ENCODE results near the gene LRMDA.

LRMDA gene

GRCh38 chr10:76255241-76255640 lies 823.8 kb downstream of the LRMDA start:
- DNase-seq: no peak

DNA sequence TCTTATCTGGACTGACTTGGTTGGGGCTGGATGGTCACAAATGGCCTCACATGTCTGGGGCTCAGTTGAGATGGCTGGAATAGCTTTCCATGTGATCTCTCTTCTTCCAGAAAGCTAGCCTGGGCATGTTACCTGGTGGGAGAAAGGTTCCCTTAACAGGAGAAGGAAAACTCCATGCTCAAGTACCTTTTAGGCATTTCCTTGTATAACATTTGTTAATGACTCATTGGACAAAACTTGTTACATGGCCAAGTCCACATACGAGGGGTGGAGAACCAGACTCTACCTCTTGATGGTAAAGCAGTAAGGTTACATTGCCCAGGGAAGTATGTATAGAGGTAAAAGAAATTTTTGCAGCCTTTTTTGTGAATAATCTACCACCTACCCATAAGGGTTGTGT lies 826.4 kb downstream of the LRMDA start:
- DNase-seq: no peak

DNA sequence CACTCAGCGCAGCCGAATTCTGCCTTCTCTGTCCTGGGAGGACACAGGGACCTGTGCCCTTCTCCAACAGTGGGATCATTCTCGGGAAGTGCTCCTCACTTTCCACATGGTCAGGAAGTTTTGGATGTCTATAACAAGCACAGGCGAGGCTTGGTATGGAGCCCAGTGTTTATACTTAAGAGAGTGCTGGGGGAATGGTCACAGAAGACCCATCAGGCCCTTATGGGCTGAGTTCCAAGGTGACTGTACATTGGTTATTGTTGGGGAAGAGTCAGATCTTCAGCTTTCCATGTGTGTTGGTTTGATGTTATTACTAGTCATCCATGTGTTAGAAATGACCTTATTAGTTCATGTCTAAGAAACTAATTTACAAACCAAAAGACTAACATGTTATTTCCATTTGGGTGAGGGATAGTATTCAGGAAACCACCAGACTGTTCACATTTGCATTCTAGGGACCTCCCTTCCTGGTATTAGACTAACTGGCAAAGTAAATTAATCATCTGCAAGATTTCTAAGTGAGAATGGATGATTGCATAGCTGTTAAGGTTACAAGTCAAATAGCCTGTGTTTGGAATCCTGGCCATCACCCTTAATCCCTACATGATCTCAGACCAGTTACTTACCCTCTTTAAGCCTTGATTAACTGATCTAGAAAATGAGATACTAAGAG lies 834.2 kb downstream of the LRMDA start:
- no peak for DNase-seq

DNA sequence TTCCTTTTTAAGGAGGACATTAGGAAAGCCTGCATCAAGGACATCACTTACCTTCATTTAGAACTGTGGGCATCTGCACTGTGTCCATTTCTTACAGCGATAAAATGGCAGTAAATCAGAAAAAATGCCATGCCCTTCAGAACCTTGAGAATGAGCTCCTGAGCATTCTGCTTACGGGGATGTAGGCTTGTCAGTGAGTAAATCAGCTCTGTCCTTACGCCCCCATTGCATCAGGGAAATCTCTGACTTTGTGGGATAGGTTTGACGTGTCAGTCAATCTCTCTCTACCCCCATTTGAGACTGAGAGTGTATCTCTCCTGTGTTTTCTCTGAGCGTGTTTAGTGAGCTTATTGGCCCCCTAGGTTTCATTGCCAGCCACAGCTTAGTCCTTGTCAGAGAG lies 837.1 kb downstream of the LRMDA start:
- DNase-seq: no peak

GRCh38 chr10:76268954-76269353 lies 837.5 kb downstream of the LRMDA start:
- no peak for DNase-seq

- DNase-seq: no peak
Observed at GRCh38 chr10:76270464-76270863, 839.0 kb downstream of the LRMDA start.

- DNase-seq: no peak
Observed at GRCh38 chr10:76274933-76275332, 843.5 kb downstream of the LRMDA start.

DNA sequence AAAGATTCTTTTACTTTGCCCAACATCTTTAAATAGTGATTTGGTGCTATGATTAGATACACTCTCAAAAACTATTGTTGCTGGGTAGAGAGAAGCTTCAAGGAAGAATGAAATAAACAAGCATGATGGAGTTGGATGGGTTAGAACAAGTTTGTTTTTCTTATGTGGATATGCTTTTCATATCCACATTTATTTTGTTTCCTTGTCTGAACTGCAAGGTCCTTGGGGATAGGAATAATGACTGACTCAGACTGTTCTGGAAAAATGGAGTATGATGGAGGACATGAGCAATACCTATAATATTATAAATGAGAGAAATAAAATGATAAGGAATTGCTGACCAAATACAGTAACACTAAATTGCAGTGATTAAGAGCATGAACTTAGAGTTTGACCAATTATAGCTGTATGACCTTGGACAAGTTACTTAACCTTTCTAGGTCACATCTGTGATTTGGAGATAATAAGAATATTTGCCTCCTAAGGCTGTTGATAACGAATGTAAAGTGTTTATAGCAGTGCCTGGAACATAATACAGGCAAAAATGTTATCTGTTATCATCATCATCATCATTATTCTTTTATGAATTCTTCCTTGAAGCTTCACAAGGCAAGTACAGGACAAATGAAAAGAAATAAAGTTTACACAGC lies 847.5 kb downstream of the LRMDA start:
- DNase-seq: no peak

DNA sequence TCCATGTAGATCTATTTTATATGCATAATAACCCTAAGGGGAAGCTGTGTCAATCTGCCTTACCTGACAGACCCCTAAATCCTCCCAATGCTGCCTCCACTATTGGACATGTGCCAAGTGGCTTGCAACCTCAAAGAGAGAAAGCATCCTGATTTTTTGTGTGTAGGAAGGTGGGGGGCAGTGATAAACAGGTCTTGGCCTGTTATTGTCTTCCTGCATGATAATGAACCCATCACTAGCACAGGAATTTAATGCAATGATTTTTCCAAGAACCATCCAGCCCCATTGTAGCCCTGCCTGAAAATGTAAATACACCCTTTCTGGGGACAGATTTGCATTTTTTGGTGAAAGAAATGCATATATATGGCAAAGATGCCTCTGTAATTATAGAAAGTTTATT lies 850.2 kb downstream of the LRMDA start:
- no peak for DNase-seq

DNA sequence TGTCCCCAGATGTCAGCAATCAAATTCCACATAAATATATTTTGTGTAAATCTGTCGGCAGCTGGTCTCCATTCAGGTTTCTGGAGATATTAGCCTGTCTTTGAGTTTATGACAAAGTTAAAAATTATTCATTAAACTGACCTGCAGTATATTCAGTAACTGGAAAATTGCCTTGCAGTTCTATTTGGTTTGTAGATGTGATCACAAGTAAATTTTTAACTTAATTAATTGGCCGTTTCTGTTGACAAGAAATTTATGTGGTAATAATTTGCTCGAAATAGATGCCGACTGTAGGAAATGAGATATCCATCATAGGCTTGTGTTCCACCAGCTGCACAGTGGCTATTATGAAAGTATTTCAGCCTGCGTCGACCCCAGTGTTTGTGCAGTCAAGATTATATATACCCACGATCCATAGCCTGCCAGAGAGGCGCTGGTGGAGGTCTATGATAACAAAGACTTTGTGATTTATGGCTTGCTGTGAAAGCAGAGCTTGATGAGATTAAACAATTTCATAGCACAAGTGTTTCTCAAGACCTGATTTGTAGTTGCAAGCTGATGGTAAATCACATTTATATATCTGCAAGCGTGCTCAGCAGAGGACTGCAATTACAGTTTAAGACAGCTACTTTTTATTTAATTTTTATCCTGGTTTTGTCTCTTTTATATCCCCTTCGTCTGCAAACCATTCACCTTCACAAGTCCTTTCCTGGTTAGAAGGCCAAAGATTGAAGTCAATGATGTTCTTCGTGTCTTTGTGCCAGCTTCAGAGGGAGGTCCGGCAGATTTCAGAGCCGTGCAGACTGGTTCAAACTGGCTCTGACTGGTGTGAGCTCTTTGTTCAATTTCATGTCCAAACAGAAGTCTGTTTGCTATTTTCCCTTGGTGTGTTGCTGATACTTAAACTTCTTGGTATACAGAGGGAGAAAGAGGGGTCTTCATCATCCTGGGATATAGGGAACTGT lies 850.9 kb downstream of the LRMDA start:
- DNase-seq: no peak

- DNase-seq: no peak
Observed at GRCh38 chr10:76284351-76284750, 852.9 kb downstream of the LRMDA start.

DNA sequence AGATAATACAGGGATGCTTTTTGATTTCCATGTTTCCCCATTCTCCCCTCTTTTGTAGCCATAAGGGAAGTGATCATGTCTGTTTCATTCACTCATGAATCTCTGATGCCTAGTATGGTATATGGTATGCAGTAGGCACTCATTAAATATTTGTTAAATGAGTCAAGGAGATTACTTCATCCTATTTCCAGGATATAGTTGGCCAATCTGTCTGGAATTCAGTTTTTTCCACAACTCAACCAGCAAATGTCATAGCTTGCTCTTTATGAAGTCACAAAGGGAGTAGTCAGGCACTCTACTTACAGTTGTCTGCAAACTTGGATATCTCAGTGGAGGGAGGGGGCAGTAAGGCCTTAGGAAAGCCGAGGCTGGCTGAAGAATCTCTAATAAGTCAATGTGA lies 853.6 kb downstream of the LRMDA start:
- DNase-seq: no peak

DNA sequence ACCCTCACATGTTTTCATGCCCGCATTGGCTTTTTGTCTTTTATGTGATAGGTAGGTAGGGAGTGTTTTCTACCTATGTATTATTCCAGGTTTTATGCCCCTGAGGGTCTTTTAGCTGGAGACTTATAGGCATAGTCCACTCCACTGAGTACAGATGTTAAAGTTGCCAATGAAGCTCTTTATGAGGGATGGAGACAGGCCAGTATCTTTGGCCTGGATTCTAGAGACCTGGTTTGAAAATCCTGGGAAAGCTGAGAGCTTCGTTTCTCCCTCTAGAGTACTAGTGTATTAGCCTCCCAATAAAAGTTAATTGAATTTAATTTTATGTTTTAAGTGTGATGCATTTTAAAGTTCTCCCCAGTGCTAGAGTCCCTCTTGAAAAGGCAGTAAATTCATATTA lies 854.1 kb downstream of the LRMDA start:
- DNase-seq: no peak

DNA sequence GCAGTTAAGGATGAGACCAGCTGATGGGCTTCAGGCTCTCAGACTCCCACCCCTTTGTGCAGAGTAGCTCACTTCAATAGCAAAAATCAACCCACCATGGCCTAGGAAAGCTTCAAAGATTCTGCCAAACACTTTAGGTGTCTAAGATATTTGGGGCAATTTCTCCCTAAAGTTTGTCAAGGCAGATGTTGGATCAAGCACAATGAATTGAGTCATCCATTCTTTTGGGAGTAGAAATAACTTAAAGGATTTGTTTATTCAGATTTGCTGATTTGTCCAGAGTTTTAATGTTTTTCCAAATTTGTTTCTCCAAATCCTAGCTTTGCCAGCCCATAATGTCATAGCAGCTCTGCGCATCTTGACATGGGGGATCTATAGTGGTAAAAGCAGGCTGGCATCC lies 855.1 kb downstream of the LRMDA start:
- no peak for DNase-seq

- no peak for DNase-seq
Observed at GRCh38 chr10:76287856-76288255, 856.4 kb downstream of the LRMDA start.

DNA sequence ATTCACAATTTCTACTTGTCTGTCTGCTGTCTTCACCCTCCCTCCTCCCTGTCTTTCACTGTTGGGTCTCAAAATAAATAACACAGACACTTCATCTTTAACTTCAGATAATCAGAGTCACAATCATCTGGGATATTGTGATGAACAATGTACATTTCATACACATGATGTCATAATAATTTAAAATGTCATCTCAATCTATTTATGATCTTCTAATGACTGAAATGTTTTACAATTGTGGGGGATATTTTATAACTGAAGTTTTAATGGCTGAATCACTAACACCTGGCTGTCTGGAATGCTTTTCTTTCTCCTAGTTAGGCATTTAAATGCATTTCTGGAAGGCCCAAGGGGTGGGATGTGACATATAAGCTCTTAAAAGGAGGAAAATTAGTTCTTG lies 859.8 kb downstream of the LRMDA start:
- DNase-seq: no peak

- DNase-seq: no peak
Observed at GRCh38 chr10:76291885-76292284, 860.5 kb downstream of the LRMDA start.

DNA sequence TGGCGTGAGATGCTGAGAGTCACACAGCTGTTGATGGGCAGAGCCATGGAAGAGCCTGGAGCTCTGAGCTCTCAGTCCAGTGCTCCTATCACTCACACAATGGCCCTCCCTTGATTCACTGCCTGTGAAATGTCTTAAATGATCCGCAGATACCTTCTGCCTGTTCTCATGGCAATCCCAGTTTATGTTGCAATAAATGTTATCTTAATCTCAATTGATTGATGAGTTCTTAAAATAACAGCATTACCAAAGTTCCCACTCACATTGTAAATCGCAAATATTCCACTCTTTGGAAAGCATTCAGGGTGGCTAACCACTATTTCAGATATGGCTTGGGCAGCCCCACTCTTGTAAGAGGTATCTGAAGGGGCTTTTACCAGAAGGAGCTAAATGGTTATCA lies 865.5 kb downstream of the LRMDA start:
- DNase-seq: no peak

- no peak for DNase-seq
Observed at GRCh38 chr10:76297358-76297757, 865.9 kb downstream of the LRMDA start.

GRCh38 chr10:76297780-76298281 lies 866.4 kb downstream of the LRMDA start:
- no peak for DNase-seq

- DNase-seq: no peak
Observed at GRCh38 chr10:76298329-76298728, 866.9 kb downstream of the LRMDA start.

DNA sequence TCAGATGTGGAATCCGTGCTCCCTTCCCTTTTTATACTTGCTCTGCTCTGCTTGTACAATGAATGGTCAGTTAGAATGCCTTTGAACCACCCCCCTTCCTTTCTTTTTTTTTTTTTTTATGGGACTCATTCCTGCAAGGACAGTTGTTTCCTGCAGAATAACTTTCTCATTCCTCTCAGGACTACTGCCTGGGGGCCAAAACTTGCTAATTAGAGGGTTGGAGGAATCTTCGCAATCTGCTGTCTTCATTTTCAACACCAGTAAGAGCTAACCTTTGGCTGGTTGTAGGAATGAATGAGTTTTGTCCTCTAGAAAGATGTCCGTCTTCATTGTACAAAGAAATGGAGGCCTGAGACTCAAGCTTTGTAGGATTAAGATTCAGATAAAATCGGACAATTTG lies 868.1 kb downstream of the LRMDA start:
- no peak for DNase-seq

DNA sequence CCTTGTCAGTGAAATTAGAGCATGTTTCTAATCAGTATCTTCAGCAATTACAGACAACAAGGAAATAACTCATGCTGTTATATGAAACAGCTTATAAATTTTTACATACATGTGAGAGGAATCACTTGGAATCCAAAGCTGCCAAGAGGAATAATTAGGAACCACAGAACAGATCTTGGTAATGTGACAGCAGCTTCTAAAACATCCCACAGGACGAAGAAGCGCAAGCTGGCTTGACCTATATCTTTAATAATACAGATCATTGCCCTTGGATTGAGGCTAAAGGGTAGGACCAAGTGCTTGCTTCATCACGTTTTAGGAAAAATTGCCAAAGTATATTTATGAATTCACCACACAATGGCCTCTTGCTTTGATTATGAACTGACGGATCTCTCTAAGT lies 869.8 kb downstream of the LRMDA start:
- no peak for DNase-seq

DNA sequence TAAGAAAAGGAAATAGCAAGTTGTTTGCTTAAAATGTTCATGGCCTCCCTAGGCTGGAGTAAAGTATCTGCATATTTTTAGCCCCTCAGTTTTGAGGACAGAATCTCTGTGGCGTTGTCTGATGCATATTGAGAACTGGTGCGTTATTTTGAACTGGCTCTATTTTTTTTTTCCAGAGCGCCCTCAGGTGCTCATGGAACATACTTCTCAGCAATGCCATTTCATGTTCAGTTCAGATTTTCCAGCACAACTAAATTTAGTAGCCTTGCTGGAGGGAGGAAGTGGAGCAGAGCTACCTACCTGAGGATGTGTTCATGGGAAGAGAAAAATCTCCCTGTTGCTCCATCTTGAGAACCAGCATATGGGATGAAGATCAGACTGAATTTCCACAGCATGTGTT lies 870.5 kb downstream of the LRMDA start:
- DNase-seq: no peak
